Measurements from ENCODE around the gene NME7. TPM values are rescaled to one million over a fixed set of nuclear protein-coding genes. Genes with fewer than 3 reads are reported as not detected.
A peak's percentile ranks its signal among the peaks of the same experiment; 100 is the strongest.
"Not testable (repeated sequence)": the region's sequence is repeated elsewhere in the genome, so short reads cannot be mapped to it uniquely, and the experiment has no call there.

The NME7 gene
- total and polyA plus RNA-seq, 12 donors: 5.5 to 18.9 (median 10.5) TPM

GRCh38 chr1:169289016-169289415, 78.6 kb downstream of the NME7 start:
- ATAC-seq: no peak
- no peaks in the 10 kb centered on the region for H3K27me3 ChIP-seq
- H3K27ac ChIP-seq: no peak overlapping the region
- H3K4me1 ChIP-seq: no peaks in the 10 kb centered on the region
- peaks cover 0 to 22% (median 0%) of the 10 kb centered on the region in 9 donors for H3K36me3 ChIP-seq
- H3K9me3 ChIP-seq: peaks cover 0 to under 1% (median 0%) of the 10 kb centered on the region in 11 donors
- DNase-seq: no peak
- intact Hi-C loops (cut with DNase I): no loop called here
- TF ChIP-seq, protein P1, sequence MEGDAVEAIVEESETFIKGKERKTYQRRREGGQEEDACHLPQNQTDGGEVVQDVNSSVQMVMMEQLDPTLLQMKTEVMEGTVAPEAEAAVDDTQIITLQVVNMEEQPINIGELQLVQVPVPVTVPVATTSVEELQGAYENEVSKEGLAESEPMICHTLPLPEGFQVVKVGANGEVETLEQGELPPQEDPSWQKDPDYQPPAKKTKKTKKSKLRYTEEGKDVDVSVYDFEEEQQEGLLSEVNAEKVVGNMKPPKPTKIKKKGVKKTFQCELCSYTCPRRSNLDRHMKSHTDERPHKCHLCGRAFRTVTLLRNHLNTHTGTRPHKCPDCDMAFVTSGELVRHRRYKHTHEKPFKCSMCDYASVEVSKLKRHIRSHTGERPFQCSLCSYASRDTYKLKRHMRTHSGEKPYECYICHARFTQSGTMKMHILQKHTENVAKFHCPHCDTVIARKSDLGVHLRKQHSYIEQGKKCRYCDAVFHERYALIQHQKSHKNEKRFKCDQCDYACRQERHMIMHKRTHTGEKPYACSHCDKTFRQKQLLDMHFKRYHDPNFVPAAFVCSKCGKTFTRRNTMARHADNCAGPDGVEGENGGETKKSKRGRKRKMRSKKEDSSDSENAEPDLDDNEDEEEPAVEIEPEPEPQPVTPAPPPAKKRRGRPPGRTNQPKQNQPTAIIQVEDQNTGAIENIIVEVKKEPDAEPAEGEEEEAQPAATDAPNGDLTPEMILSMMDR (IDR thresholded peaks at IDR 0.05): no peak
- no peak overlapping the region for H3K4me3 ChIP-seq
- WGBS, 2 donors: 85 to 93% methylated on average over 1 of the region's 1 CpG

DNA sequence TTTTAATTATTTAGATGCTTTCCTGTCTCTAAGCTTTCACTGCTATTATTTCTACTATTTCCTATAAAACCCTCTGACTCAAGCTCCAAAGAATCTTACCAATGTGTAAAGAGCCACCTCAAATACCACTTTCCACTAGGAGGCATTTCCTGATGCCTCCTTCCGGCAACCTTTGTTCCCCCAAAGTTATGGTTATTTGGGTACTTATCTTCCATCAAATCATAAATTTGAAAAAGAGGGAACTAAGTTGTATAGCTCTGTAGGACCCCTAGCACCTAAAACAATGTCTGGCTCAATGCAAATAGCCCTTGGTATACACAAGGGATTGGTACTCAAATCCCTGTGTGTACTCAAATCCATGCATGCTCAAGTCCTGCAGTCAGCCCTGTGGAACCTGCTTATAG, 79.6 kb downstream of the NME7 start:
- Histone ChIP-seq H3K27ac (no peak overlapping the region), H3K9me3 (peaks cover 0 to 9% (median 0%) of the 10 kb centered on the region in 11 donors), H3K4me3 (no peak overlapping the region), H3K36me3 (peaks cover 0 to 22% (median 0%) of the 10 kb centered on the region in 9 donors), H3K4me1 (no peaks in the 10 kb centered on the region), H3K27me3 (no peaks in the 10 kb centered on the region)
- TF ChIP-seq, protein P1 (IDR thresholded peaks at IDR 0.05): no peak
- ATAC-seq: no peak
- DNase-seq: no peak
- intact Hi-C loops (cut with DNase I): no loop called here
- WGBS, 2 donors: 93 to 96% methylated on average over 1 of the region's 1 CpG

GRCh38 chr1:169287280-169287679, 80.3 kb downstream of the NME7 start:
- H3K4me1 ChIP-seq: no peaks in the 10 kb centered on the region
- intact Hi-C loops (cut with DNase I): no loop called here
- H3K4me3 ChIP-seq: no peak overlapping the region
- TF ChIP-seq, protein P1 (IDR thresholded peaks at IDR 0.05): no peak
- no peaks in the 10 kb centered on the region for H3K27me3 ChIP-seq
- ATAC-seq (no peak), DNase-seq (no peak)
- H3K36me3 ChIP-seq: peaks cover 0 to 22% (median 0%) of the 10 kb centered on the region in 9 donors
- no peak overlapping the region for H3K27ac ChIP-seq
- 63 to 83% methylated on average over 1 of the region's 1 CpG for WGBS, 2 donors
- peaks cover 0 to 15% (median 0%) of the 10 kb centered on the region in 11 donors for H3K9me3 ChIP-seq

DNA sequence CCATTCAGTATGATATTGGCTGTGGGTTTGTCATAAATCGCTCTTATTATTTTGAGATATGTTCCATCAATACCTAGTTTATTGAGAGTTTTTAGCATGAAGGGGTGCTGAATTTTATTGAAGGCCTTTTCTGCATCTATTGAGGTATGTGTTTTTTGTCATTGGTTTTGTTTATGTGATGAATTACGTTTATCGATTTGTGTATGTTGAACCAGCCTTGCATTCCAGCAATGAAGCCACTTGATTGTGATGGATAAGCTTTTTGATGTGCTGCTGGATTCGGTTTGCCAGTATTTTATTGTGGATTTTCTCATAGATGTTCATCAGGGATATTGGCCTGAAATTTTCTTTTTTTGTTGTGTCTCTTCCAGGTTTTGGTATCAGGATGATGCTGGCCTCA, 86.0 kb downstream of the NME7 start:
- ATAC-seq; H3K4me3 ChIP-seq; H3K27me3 ChIP-seq; intact Hi-C loops (cut with DNase I); H3K27ac ChIP-seq; H3K4me1 ChIP-seq; DNase-seq: not testable (repeated sequence)
- Histone ChIP-seq H3K9me3 (peaks cover 0 to 53% (median 4%) of the 10 kb centered on the region in 11 donors), H3K36me3 (peaks cover 0 to 21% (median 0%) of the 10 kb centered on the region in 9 donors)
- 97 to 98% methylated on average over 4 of the region's 4 CpGs for whole genome bisulfite sequencing, 2 donors

DNA sequence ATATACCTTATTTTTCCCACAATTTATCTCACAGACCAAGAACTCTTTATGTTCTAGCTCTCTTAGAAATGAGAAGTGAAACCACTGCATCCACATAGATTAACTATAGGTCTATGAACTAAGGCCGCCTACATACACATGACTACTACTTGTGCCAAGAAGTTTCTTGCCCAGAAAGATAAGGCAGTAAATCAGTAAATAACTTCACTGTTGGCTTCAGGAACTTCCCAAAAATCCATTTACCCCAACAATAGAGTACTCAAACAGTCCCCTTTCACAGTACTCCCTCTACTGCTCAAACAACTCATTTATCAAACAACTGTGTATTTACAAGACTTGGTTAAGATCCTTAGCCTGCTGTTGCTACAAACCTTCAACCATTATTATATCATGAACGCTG, 96.5 kb downstream of the NME7 start:
- H3K27me3 ChIP-seq: no peaks in the 10 kb centered on the region
- no peak overlapping the region for H3K4me3 ChIP-seq
- H3K27ac ChIP-seq: peak overlapping the region in 1 of 10 donors; percentile 12
- H3K4me1 ChIP-seq: peaks cover 0 to 10% (median 3%) of the 10 kb centered on the region in 9 donors
- H3K36me3 ChIP-seq: no peaks in the 10 kb centered on the region
- intact Hi-C loops (cut with DNase I): no loop called here
- H3K9me3 ChIP-seq: peaks cover 0 to 14% (median 0%) of the 10 kb centered on the region in 11 donors
- TF ChIP-seq, protein P1 (IDR thresholded peaks at IDR 0.05): peak in 6 of 9 donors; percentile 12 to 47 (median 24)
- peak in 1 of 8 donors; percentile 42 for ATAC-seq
- WGBS, 2 donors: 52 to 63% methylated on average over 2 of the region's 2 CpGs
- no peak for DNase-seq
